Middle frontal gyrus (tissue), 1 donor: ENCODE measurements around the gene ABLIM1.
A peak's percentile ranks its signal among the peaks of the same experiment; 100 is the strongest.

Experiments
- DNase-seq: peaks from one replicate; pipeline ENCODE4 v3.0.0-alpha.2; 2015; ENCODE audit warnings: low spot score; ENCODE audit errors: extremely low spot score

Gene ABLIM1

DNA sequence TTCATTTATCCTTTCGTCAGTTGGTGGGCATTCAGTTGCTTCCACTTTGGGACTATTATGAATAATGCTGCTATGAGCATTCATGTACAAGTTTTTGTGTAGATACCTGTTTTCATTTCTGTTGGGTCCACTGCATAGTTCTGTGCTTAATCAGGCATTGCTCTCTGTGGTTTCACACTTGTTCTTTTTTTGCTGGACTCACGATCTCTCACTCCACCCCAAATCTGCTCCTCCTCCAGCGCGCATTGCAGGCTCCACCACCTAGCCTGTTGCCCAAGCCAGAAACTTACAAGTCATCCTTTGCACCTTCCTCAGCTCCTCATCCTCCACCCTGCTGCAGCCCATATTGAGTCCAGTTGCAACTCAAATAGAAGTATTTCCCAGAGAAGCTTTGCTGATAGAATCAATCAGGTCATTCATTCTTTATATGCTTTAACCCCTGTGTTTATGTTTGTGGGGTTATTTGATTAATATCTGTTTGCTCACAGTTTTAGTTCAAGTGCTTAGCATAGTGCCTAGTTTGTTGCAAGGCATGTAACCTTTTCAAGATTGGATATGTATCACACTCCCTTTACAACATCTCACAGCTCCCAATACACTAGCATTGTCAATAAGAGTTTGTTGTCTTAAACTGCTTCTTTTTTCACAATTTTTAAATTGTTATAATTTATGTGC is 237.1 kb downstream of the ABLIM1 start:
- no peak for DNase-seq

DNA sequence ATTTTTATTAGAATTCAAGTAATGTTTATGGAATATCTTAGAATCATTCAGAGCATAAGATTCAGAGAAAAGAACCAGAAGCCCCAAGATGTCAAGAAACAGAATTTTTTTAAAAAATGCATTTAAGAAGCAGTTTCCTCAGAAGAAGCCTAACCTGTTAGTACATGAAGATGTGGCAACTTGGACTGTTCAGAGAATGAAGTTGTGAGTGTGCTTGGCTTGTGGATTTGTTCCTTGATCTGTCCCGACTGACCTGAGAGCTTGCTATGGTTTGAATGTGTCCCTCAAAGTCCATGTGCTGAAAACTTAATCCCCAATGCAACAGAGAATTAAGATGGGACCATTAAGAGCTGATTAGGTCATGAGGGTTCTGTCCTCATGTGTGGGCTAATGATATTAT is 240.0 kb downstream of the ABLIM1 start:
- no peak for DNase-seq

DNA sequence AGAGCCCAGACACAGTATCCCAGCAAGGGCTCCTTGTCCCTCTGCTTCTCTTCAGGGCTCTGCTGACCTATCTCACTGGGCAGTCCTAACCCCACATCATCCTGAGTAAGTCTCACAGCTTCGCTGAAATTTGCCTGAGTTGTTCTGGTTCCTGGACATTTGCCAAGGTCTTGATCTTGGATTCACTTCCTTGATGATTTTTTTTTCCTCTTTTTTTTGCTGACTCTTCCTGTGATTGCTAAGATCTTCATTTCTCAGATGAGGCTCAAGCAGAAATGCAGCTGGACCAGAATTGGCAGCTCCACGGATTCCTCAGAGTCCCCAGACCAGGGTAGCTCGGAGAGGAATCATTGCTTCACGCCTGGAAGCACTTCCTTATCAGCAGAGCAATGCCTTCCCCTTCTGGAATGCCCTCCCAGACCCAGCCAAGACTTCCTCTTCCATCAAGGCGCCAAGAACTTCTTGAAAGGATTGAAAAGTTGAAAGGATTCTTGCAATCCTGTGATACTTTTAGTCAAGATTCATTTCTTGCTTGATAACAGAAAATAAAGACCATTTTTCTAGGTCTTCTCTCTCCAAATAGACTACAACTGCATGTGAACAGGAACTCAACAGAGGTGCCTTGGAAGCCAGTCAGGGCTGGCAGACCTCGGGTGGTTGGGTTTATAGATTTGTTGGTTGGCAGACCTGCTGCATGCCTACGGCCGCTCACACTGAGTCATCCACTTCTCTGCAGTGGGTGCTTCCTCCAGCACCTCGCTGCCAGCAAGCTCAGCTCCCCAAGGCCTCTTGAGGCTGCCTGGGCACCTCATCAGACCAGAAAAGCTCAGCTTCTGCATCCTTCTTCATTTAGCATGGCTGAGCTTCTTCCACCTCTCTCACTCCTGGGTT is 244.9 kb downstream of the ABLIM1 start:
- no peak for DNase-seq

DNA sequence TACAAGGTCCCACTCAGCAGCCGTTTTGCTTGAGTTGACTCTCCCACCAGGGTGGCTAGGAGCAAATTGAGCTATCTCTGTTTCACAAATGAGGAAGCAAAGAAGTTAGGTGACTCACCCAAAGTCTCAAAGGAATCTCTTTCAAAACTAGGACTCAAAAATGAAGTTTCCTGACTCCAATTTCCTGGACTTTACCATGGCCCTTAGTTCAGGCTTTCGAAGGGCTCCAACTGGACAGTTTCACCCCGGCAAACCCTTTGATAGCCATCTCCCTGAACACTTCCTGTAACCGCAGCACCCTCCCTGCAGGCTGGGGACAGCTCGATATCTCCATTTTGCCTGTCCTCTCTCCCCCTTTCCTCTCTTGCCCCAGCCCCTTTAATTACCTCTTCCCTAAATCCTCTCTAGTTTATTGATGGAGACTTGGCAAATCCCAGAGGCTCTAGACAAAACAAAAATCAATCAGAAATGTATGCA is 249.1 kb downstream of the ABLIM1 start:
- DNase-seq, result no peak

DNA sequence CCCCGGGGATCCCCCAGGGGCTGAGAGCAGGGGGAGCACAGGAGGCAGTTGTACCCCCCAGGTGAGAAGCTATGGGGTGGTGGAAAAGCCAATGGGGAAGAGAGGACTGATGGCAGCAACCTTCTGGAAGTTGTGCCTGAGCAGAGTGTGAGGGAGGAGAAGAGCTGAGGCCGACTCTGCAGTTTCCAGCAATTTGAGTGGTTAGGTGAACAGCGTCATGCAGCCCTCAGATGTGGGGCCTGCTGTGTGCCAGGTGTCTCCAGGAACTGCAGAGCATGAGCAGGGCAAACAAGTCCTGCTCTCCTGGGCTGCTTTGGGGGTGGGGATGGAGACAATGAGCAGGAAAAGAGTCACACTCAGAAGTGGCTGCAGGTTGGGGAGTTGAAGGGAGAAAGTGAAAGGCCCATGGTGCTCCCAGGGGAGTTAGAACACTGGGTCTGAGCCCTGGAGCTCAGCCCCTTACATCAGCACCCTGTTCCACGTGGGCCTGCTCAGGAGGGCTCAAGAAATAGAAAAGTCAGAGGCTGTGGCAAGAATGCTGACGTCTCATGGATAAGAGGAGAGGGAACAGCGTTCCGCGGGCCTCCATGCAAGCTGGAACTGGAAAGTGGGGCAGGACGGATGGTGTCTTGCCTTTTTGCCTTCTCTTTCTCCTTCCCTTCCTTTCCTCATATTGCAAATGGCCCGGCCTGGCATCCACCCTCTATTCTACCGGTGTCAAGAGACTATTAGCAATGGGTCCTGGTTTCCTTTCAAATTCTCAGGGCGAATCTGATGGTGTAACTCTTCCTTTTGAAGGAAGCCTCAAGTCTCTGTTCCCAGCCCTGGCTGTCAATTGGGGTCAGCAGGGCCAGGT is 249.7 kb downstream of the ABLIM1 start:
- no peak for DNase-seq

DNA sequence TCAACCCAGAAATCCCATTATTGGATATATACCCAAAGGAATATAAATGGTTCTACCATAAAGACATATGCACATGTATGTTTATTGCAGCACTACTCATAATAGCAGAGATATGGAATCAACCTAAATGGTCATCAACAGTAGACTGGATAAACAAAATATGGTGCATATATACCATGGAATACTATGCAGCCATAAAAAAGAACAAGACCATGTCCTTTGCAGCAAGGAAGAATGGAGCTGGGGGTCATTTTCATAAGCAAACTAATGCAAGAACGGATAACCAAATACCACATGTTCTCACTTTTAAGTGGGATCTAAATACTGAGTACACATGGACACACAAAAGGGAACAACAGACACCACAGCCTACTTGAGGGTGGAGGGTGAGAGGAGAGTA is 251.6 kb downstream of the ABLIM1 start:
- DNase-seq, result no peak

DNA sequence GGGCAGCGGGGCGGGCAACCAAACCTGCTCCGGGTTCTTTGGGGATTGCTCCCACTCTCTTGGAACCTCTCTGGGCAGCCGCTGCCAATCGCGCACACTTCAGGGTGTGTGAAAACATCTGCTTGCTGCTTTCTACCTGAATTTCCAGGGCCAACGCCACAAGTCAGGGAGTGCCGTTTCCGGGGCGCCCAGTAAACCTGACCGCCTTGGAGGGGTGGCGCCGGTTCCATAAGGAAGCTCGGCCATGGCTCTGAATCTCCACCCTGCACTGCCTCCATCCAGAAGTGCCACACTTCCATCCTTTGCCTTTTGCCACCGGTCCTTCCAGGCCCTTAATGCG is 253.1 kb downstream of the ABLIM1 start:
- DNase-seq, result no peak

DNA sequence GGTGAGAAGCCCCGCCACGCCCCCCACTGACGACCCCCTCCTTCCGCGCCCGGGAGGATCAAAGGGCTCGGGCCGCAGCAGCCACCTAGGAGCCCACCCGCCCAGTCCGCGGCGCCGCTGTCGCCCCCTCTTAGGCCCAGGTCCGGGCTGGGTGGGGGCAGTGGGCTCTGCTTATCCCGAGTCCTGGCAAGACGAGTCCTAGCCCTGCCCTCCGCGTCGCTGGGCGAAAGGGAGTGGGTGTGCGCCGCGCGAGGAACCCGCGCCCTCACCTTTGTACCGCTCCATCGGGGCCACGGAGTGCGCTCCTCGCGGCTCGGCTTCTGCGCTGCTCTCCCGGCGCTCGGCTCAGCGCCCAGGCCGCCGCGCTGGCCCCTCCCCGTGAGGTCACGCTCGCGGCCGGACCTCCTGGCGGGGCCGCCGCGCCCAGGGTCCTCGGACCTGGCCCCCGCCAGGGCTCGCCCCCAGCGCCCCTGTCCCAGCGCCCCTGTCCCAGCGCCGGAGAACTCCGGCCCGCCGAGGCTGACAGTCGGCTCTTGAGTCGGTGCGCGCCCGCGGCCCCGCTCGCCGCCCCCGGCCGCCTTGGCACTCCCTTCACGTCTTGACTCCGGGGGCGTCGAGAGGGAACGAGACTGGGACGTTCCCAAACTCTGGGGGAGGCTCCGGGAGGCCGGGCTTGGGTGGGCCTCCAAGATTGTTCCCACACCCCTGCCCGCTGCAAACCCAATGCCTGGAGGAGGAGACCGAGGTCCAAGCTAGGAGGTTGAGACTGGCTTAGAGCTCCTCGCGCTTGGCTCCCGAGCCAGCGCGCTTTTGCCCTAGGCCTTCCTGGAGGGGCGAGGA is 253.7 kb downstream of the ABLIM1 start, which contains the start of gene AFAP1L2:
AFAP1L2 (minus strand) TSS at position 332 of the 840 bp plus-strand sequence; CDS start at position 285, 47 bp downstream.
- DNase-seq, result no peak

DNA sequence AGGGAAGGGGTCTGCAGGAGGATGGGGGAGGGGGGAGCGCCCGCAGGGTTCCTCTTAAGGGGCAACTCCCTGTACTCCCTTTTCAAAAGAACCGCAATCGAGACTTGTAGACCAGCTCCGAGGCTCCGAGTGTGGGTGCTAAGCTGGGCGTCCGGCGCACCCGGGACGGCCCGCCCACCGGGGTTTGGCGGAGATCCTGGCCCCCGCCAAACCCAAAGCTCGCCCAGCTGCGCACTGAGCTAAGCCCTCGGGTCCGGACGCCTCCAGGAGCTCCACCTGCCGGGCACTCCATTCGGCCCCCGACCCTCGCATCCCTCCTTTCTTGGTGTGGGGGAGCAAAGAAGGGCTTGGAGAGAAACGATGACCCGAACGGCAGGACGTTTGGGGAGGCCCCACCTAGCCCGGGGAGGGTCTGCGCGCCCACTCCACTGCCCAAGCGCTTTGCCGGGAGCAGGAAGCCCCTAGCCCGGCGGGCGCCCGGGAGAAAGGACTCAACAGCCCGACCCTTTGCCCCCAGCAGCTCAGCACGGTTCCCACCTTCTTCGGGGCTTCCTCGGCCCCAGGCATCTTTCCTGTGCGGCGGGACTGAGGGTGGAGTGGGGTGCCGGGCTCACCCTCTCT is 254.4 kb downstream of the ABLIM1 start:
- DNase-seq, result no peak

DNA sequence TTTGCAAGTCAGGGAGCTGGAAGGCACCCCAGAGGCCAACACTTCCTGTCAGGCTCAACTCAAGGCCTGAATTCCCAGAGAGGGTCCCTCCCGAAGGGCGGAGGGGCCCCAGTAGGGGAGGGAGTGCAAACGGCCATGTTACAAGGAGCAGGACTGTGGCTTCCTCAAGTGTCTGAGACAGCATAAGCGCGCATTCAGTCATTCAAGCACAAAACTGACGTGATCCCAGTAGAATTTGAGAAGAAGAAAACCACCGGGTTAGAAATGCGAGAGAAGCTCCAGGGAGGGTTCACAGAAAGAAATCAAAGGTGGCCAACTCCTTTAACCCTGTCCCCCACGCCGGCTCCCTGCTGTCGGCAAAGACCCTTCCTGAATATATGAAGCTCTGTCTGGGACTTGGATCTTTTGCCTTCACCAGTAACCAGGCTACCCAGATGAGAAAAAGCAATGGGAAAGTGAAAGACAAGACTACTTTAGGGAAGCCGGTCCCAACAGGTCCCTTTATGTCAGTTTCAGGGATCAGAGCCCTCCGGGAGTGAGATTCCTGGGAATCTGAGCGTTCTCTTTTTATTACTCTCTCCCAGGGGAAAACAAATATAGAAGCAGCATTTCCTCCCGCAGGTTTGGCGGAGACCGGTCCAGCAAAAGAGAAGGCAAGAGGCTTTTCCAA is 255.1 kb downstream of the ABLIM1 start:
- no peak for DNase-seq

DNA sequence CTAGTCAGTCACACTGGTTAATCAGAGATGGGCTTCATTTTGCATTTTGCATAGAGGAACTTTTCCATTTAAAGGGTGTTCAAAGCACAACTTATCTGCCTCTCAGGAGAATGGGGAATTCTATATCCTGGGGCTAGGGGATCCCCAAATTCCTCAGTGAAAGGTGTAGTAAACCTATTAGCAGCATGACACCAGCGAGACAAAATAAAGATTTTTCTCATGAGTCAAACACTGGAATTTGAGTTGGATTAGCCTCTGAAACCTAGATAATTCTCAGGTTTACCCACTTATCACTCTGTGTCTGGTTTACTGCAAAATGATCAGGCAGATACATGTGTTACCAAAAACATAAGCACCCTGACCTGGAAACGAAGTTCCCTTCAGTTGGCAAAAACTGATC is 255.8 kb downstream of the ABLIM1 start:
- no peak for DNase-seq

DNA sequence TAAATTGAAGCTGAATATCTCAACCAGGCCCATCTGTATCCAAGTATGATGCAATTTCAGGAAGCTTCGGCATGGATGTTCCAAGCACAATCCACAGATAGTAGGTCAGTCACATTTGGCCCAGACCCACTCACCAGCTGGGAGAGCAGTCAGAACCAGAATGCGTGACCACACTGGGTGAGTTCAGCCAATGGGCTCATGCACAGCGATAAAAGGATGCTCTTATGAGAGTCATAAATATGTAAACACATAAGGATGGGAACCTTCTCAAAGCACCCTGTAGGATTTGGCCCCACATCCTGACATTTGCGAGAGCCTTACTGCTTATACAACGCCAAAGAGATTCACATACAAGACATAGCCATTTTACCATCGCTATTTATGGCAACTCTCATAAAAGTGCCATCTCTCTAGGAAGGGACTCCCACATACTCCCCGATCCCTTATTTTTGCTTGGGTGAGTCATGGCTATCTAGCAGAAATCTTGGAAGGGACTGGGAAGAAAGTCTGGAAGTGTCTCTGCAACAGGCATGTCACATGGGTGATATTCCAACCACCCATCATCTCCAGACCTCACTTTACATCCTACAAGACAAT is 256.8 kb downstream of the ABLIM1 start:
- peak; percentile 48 for DNase-seq

DNA sequence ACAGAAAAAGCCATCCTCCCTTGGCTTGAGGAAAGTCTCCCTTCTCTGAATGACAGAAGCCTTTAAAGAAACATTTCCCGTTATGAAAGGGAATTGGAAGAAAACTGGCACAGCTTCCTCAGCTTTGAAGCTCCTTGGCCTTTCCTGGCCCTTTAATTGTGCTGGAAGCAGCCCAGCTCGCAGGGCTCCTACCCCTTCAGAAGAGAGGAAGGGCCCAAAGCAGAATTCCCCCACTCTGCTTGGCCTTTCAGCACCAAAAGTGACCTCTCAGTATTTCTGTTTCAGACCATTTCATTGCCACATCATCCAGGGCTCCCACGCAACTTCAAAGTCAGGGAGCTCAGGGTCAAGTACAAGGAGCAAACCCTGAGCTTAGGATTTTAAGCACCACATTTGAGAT is 258.0 kb downstream of the ABLIM1 start:
- no peak for DNase-seq

DNA sequence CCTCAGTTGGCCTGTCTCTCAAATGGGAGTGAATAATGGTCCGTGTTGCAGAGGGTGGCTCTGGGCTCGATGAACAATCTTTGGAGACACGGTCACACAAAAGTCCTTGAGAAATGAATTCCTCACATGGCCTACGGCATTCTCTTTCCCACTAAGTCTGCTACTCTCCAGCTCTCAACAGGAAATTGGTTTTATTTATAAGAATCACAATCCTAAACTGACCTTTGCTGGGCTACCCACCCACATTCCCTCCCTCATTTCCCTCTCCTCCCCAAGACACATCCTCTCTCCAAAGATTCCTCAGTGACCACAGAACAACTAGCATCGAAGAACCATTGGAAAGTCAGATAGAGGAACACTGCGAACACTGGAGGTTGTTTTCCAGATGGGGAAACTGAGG is 258.5 kb downstream of the ABLIM1 start:
- DNase-seq, result no peak

DNA sequence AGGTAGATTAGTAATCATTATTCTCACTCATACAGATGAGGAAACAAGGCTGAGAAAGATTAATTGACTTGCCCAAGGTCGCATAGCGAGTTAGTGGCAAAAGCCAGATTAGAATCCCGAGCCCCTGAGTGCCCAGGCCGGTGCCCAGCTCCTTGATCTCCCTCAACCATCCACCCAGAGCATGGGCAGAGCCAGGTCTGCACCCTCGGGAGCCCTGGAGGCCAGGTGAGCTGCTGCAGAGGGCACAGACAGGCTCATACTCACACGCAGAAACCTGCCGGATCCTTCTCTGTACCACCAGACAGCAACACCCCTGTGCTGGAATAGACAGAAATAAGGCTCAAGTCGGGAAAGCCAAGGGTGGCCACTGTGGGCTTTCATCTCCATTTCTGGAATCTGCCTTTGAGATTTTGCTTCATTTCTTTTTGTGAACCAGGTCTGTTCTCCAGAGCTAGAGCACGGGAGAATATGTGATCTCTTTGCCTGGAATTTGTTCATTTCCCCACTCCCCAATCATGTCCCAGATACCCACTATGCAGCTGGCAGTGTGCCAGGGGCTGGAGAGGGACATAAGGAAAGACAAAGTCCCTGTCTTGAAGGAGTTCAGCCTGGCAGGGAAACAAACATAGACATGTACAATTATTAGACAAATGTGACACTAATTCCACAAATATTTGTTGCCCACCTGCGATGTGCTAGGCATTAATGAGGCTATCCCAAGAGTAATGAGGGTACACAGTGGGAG is 259.3 kb downstream of the ABLIM1 start:
- no peak for DNase-seq

DNA sequence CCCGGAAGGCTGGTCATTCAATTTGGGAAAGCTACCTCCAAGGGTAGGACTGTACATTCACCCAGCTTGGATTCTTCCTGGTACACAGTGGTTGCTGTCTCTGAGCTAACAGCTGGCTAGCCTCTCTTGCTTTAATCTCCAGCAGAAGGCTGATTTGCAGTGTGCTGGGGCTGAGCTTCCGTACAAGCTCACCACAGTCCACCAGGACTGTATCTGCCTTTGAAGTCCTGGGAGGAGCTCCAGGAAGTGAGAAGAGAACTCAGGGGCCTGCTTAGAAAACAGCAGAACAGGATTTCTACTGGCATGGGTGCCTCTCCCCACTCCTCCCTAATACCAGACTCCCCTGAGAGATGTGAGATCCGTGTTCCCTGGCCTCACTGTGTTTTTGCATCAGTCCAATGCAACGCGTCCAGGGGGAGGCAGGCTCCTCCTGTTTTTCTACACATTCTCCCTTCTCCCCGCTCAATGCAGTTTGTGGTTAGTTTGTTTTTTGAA is 260.4 kb downstream of the ABLIM1 start:
- DNase-seq, result no peak

DNA sequence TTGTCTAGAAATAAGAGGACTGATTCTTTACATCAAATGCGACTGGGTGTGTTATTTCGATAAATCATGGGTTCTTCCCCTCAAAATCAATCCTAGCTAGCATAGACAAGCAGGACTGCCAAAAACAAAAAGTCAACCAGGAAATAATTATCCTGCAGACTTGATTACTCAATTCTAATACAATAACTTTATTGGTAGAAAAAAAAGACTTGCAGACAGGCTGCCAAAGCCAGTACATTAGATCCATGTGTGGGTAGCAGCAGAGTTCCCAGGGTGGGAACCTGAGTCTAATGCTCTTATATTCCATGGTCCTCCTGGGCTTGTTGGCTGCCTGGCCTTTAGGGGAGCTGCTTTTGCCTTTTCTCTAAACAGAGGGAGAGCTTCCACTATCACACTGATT is 261.6 kb downstream of the ABLIM1 start:
- DNase-seq, result no peak

DNA sequence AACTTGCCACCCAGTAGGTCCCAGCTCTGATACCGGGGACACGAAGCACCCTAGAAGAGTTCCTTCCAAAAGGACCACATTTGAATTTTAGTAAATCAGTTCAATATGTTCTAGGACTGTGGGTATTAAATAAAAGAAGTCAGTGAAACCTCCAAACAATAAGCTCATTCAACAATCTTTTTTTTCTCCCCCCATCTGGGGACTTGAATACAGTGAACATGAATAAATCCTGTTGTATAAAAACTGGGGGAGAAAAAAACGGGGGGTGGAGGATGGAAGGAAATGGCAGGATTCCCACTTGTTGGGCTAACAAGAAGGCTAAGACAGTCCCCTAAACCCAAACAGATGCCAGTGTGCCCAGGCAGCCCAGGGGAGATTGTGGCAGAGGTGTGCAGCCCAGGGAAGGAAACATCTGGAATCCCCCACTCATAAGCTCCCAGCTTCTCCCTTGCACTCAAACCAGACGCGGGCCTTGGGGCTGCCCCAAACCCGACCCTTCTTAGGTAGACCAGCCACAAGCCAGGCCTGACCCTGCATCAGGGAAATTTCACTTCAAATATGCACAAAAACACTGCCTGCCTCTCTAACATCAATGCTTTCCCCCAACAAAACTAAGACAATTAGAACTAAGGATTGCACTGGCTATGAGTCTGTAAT is 262.6 kb downstream of the ABLIM1 start:
- no peak for DNase-seq
